Pulmonary artery endothelial cell (primary cell): ENCODE measurements around the gene ADRA2C. TPM values are rescaled to one million over a fixed set of nuclear protein-coding genes. Genes with fewer than 3 reads are reported as not detected.

ENCODE experiments used
- DNase-seq: peaks from one replicate; pipeline ENCODE4 v3.0.0-alpha.2; 2011; ENCODE audit warnings: low read depth, low spot score
- total RNA-seq: library from RNA; depleted of rRNA; stranded (reverse); fragments of >200 nt; gene quantifications from 2 replicates; pipeline ENCODE4 v1.2.3, GENCODE V29; 2014

Gene ADRA2C
- total RNA-seq, 1 donor from 2014 or later: 0.26 TPM

GRCh38 chr4:3732076-3733028 lies 33.8 kb upstream of the ADRA2C start:
- no peak for DNase-seq

- DNase-seq: no peak
These were observed 33.0 kb upstream of the ADRA2C start for GRCh38 chr4:3733195-3733594.

- DNase-seq: no peak
These were observed 31.0 kb upstream of the ADRA2C start for GRCh38 chr4:3735196-3735595.

GRCh38 chr4:3736290-3736689 lies 29.9 kb upstream of the ADRA2C start:
- no peak for DNase-seq

- DNase-seq: no peak
These were observed 29.4 kb upstream of the ADRA2C start for GRCh38 chr4:3736806-3737205.

- no peak for DNase-seq
These were observed 26.6 kb upstream of the ADRA2C start for GRCh38 chr4:3739577-3739976.

- DNase-seq: no peak
These were observed 25.9 kb upstream of the ADRA2C start for GRCh38 chr4:3740256-3740655.

- no peak for DNase-seq
These were observed 24.8 kb upstream of the ADRA2C start for GRCh38 chr4:3741217-3742011.

GRCh38 chr4:3742610-3743009 lies 23.6 kb upstream of the ADRA2C start:
- no peak for DNase-seq

- DNase-seq: no peak
These were observed 22.0 kb upstream of the ADRA2C start for GRCh38 chr4:3744232-3744631.

GRCh38 chr4:3744901-3745300 lies 21.3 kb upstream of the ADRA2C start:
- DNase-seq: no peak

- no peak for DNase-seq
These were observed 20.1 kb upstream of the ADRA2C start for GRCh38 chr4:3745886-3746656.

GRCh38 chr4:3746701-3747580 lies 19.2 kb upstream of the ADRA2C start:
- DNase-seq: no peak

- DNase-seq: no peak
These were observed 18.6 kb upstream of the ADRA2C start for GRCh38 chr4:3747581-3747904.

- DNase-seq: no peak
These were observed 17.9 kb upstream of the ADRA2C start for GRCh38 chr4:3748136-3748898.

- DNase-seq: no peak
These were observed 17.1 kb upstream of the ADRA2C start for GRCh38 chr4:3749081-3749480.

GRCh38 chr4:3750334-3750733 lies 15.9 kb upstream of the ADRA2C start:
- no peak for DNase-seq

GRCh38 chr4:3752022-3752421 lies 14.2 kb upstream of the ADRA2C start:
- DNase-seq: no peak

GRCh38 chr4:3753726-3754412 lies 12.3 kb upstream of the ADRA2C start:
- DNase-seq: no peak
